HEK293 (cell line): ENCODE data around the gene SMARCB1.

Experiments used
- ZNF37A ChIP-seq: fragments of 450-650 bp; IDR thresholded peaks from 2 replicates; pipeline ENCODE4 v1.5.1; 2018; ENCODE audit warnings: missing biosample characterization, missing genetic modification characterization
- ZNF48 ChIP-seq: fragments of 450-650 bp; formaldehyde crosslinking; IDR thresholded peaks from 2 replicates; pipeline ENCODE4 v1.5.1; 2016; ENCODE audit warnings: missing biosample characterization, missing genetic modification characterization
- ZNF624 ChIP-seq: fragments of 450-650 bp; formaldehyde crosslinking; IDR thresholded peaks from 2 replicates; pipeline ENCODE4 v1.5.1; 2017; ENCODE audit warnings: missing biosample characterization, missing genetic modification characterization
- ZNF670 ChIP-seq: fragments of 450-650 bp; formaldehyde crosslinking; IDR thresholded peaks from 2 replicates; pipeline ENCODE4 v1.5.1; 2016; ENCODE audit warnings: missing biosample characterization, missing genetic modification characterization, low read depth
- TF ChIP-seq, protein P1 (sequence below): fragments of 450-650 bp; formaldehyde crosslinking; IDR thresholded peaks from 2 replicates; pipeline ENCODE4 v1.5.1; 2016; ENCODE audit warnings: missing biosample characterization, missing genetic modification characterization
- TF ChIP-seq, protein P2 (sequence below): fragments of 450-650 bp; formaldehyde crosslinking; IDR thresholded peaks from 2 replicates; pipeline ENCODE4 v1.5.1; 2016; ENCODE audit warnings: missing biosample characterization, missing genetic modification characterization
- TF ChIP-seq, protein P3 (sequence below): fragments of 450-650 bp; formaldehyde crosslinking; IDR thresholded peaks from 2 replicates; pipeline ENCODE4 v1.5.1; 2016; ENCODE audit warnings: missing biosample characterization, missing genetic modification characterization

DNA sequence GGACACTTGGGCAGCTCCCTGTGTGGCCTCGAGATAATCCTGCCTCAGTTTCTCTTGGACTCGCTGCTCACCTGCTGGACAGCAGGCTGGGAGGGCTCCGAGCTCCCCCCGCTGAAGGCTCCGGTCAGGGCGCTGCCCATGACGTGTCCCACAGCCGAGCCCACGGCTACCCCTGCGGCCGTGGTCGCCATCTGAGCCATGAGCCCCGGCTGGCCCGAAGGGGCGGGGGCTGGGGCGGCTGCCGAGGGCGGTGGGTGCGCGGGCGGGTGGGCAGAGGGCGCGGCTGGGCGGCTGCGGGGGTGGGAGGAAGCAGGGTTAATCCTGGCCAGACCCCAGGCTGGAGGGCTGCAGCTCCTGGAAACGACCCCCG is 19.5 kb upstream of the SMARCB1 start:
- TF ChIP-seq, protein P1, sequence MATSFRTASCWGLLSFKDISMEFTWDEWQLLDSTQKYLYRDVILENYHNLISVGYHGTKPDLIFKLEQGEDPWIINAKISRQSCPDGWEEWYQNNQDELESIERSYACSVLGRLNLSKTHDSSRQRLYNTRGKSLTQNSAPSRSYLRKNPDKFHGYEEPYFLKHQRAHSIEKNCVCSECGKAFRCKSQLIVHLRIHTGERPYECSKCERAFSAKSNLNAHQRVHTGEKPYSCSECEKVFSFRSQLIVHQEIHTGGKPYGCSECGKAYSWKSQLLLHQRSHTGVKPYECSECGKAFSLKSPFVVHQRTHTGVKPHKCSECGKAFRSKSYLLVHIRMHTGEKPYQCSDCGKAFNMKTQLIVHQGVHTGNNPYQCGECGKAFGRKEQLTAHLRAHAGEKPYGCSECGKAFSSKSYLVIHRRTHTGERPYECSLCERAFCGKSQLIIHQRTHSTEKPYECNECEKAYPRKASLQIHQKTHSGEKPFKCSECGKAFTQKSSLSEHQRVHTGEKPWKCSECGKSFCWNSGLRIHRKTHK, result no peak
- TF ChIP-seq ZNF624, result no peak
- TF ChIP-seq ZNF48 (tag by site-specific recombination), result no peak
- TF ChIP-seq, protein P2, sequence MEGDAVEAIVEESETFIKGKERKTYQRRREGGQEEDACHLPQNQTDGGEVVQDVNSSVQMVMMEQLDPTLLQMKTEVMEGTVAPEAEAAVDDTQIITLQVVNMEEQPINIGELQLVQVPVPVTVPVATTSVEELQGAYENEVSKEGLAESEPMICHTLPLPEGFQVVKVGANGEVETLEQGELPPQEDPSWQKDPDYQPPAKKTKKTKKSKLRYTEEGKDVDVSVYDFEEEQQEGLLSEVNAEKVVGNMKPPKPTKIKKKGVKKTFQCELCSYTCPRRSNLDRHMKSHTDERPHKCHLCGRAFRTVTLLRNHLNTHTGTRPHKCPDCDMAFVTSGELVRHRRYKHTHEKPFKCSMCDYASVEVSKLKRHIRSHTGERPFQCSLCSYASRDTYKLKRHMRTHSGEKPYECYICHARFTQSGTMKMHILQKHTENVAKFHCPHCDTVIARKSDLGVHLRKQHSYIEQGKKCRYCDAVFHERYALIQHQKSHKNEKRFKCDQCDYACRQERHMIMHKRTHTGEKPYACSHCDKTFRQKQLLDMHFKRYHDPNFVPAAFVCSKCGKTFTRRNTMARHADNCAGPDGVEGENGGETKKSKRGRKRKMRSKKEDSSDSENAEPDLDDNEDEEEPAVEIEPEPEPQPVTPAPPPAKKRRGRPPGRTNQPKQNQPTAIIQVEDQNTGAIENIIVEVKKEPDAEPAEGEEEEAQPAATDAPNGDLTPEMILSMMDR (tag by site-specific recombination), result no peak
- TF ChIP-seq, protein P3, sequence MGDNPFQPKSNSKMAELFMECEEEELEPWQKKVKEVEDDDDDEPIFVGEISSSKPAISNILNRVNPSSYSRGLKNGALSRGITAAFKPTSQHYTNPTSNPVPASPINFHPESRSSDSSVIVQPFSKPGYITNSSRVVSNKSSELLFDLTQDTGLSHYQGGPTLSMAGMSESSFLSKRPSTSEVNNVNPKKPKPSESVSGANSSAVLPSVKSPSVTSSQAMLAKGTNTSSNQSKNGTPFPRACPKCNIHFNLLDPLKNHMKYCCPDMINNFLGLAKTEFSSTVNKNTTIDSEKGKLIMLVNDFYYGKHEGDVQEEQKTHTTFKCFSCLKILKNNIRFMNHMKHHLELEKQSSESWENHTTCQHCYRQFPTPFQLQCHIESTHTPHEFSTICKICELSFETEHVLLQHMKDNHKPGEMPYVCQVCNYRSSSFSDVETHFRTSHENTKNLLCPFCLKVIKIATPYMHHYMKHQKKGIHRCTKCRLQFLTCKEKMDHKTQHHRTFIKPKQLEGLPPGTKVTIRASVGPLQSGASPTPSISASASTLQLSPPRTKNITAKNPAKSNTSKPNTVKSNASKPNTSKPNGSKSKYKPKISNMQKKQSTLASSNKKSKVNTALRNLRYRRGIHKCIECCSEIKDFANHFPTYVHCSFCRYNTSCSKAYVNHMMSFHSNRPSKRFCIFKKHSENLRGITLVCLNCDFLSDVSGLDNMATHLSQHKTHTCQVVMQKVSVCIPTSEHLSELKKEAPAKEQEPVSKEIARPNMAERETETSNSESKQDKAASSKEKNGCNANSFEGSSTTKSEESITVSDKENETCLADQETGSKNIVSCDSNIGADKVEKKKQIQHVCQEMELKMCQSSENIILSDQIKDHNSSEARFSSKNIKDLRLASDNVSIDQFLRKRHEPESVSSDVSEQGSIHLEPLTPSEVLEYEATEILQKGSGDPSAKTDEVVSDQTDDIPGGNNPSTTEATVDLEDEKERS, result no peak
- no peak for TF ChIP-seq ZNF670 (tag by site-specific recombination)
- TF ChIP-seq ZNF37A (tag by site-specific recombination), result no peak
